GM10248 (cell line): ENCODE measurements around the gene USP22.

Experiments used
- CTCF ChIA-PET: fragments of 300-600 bp; sonication (Branson Sonifier 250); formaldehyde crosslinking; extraction: SDS; loops from one replicate; lab custom pipeline; 2021; ENCODE audit warnings: antibody characterized with exemption; lab: Yijun Ruan, JAX
- POLR2A ChIA-PET: fragments of 350-650 bp; sonication (Branson Sonifier 250); formaldehyde crosslinking; extraction: SDS; loops from one replicate; lab custom pipeline; 2020; ENCODE audit warnings: antibody characterized with exemption; lab: Yijun Ruan, JAX
- DNase-seq: peaks from one replicate; pipeline ENCODE4 v3.0.0; 2012; ENCODE audit errors: extremely low spot score
- TF ChIP-seq, protein P1 (sequence below): IDR thresholded peaks from 2 replicates; pipeline ENCODE4 v1.5.1; 2012; ENCODE audit warnings: mild to moderate bottlenecking, low read depth; ENCODE audit errors: extremely low read depth, missing control alignments, control extremely low read depth

Gene USP22

GRCh38 chr17:21012736-21013135, 30.1 kb downstream of the USP22 start:
- DNase-seq, result no peak
- TF ChIP-seq, protein P1, sequence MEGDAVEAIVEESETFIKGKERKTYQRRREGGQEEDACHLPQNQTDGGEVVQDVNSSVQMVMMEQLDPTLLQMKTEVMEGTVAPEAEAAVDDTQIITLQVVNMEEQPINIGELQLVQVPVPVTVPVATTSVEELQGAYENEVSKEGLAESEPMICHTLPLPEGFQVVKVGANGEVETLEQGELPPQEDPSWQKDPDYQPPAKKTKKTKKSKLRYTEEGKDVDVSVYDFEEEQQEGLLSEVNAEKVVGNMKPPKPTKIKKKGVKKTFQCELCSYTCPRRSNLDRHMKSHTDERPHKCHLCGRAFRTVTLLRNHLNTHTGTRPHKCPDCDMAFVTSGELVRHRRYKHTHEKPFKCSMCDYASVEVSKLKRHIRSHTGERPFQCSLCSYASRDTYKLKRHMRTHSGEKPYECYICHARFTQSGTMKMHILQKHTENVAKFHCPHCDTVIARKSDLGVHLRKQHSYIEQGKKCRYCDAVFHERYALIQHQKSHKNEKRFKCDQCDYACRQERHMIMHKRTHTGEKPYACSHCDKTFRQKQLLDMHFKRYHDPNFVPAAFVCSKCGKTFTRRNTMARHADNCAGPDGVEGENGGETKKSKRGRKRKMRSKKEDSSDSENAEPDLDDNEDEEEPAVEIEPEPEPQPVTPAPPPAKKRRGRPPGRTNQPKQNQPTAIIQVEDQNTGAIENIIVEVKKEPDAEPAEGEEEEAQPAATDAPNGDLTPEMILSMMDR, result no peak
- POLR2A ChIA-PET, result no interaction called here
- CTCF ChIA-PET, result no interaction called here

GRCh38 chr17:21010705-21011596, 31.9 kb downstream of the USP22 start:
- ChIA-PET CTCF (interaction anchor here (1.1 to 2.1 kb wide), 2 partner anchors 8 to 18 kb away, joined by 3 to 7 read pairs; no protein-coding TSS in a partner anchor), POLR2A (no interaction called here)
- TF ChIP-seq, protein P1, result no peak
- no peak for DNase-seq

DNA sequence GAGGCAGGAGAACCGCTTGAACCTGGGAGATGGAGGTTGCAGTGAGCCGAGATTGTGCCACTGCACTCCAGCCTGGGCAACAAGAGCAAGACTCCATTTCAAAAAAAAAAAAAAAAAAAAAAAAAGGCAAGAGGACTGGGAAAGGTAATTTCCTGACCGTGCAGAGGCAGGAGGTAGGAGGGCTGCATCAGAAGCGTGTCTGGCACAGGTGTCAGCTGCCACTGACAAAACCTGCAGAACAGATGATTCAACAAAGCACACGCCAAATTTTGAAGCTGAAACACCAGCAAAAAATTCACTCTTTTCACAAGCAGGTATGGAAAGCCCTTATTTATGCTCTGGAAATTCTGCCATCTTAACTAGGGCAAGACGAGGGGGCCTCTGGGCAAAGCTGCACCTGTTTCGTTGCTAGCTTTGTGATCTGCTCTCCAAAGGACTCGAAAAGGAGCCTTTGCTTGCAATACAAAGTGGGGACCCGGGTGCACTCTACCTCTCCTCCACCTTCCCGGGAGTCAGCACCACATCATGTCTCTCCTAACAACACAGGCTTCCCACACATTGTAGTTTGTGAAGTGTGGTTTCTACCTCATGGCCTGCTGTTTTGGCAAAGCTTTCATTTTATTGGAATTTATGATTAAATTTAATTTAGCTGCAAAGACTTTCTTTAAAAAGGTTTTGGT, 33.7 kb downstream of the USP22 start:
- POLR2A ChIA-PET, result no interaction called here
- DNase-seq, result no peak
- CTCF ChIA-PET, result interaction anchor here (0.8 to 2.1 kb wide), 3 partner anchors 10 to 16 kb away, joined by 3 to 7 read pairs (median 3); no protein-coding TSS in a partner anchor
- TF ChIP-seq, protein P1, result no peak

- CTCF ChIA-PET, result interaction anchor here (0.8 to 7.3 kb wide), 3 partner anchors 9 to 15 kb away, joined by 3 to 36 read pairs (median 7); no protein-coding TSS in a partner anchor
- TF ChIP-seq, protein P1, result no peak
- DNase-seq, result no peak
- POLR2A ChIA-PET, result no interaction called here
Observed at GRCh38 chr17:21008160-21008915, 34.5 kb downstream of the USP22 start.

GRCh38 chr17:21007646-21008045, 35.2 kb downstream of the USP22 start:
- TF ChIP-seq, protein P1, result no peak
- ChIA-PET CTCF (interaction anchor here (2.1 to 7.3 kb wide), 2 partner anchors 11 to 14 kb away, joined by 5 to 36 read pairs; no protein-coding TSS in a partner anchor), POLR2A (interaction anchor here (0.6 kb wide), 1 partner anchor 38 kb away, joined by 3 read pairs; no protein-coding TSS in a partner anchor)
- no peak for DNase-seq

GRCh38 chr17:21005803-21006202, 37.0 kb downstream of the USP22 start:
- TF ChIP-seq, protein P1, result no peak
- DNase-seq, result no peak
- ChIA-PET CTCF (interaction anchor here (1.0 to 7.3 kb wide), 3 partner anchors 12 to 18 kb away, joined by 4 to 36 read pairs (median 5); no protein-coding TSS in a partner anchor), POLR2A (no interaction called here)
